Thoracic aorta (tissue), 2 donors: Measurements from ENCODE around the gene CDX1. TPM values are rescaled to one million over a fixed set of nuclear protein-coding genes. Genes with fewer than 3 reads are reported as not detected.

ENCODE experiments used
- ATAC-seq: fragments of 150-250 bp; one replicate; pipeline ENCODE4 v1.8.0; 2017; ENCODE audit warnings: low read depth; ENCODE audit not compliant: insufficient number of reproducible peaks, low FRiP score
- DNase-seq: peaks from one replicate; pipeline ENCODE4 v3.0.0-alpha.2; 2020; ENCODE audit warnings: low spot score
- H3K27ac ChIP-seq, 2 donors: fragments of 200-600 bp; sonication (generic); 1 replicate in 1 of 2; 2 replicates in 1 of 2; pipeline ENCODE4 v1.5.1; 2016; ENCODE audit warnings: mild to moderate bottlenecking in 2 of 2, moderate library complexity in 2 of 2
- H3K27me3 ChIP-seq: fragments of 200-600 bp; sonication (generic); replicated peaks from 2 replicates; pipeline ENCODE4 v1.6.0; 2016; ENCODE audit warnings: mild to moderate bottlenecking; ENCODE audit not compliant: insufficient read depth
- H3K36me3 ChIP-seq: fragments of 200-600 bp; sonication (generic); one replicate; pipeline ENCODE4 v1.5.1; 2016
- H3K4me1 ChIP-seq, 2 donors: fragments of 200-600 bp; sonication (generic); 1 replicate in 1 of 2; 2 replicates in 1 of 2; pipeline versions ENCODE4 v1.5.1 to v1.6.0; 2016; ENCODE audit warnings: low read depth in 2 of 2, mild to moderate bottlenecking in 1 of 2; ENCODE audit not compliant: control insufficient read depth in 1 of 2
- H3K4me3 ChIP-seq: fragments of 200-600 bp; sonication (generic); 2 replicates; pipeline ENCODE4 v1.5.1; 2016; ENCODE audit warnings: mild to moderate bottlenecking
- H3K9me3 ChIP-seq: fragments of 200-600 bp; sonication (generic); 2 replicates; pipeline ENCODE4 v1.5.1; 2016
- CTCF ChIP-seq: fragments of 200-600 bp; sonication (generic); IDR thresholded peaks from one replicate; pipeline ENCODE4 v1.5.1; 2019; ENCODE audit warnings: antibody characterized with exemption
- total RNA-seq, 2 donors: library from RNA; depleted of rRNA; stranded (reverse); fragments of >200 nt; gene quantifications; one replicate each; pipeline versions ENCODE4 v1.1.0 to v1.2.3, GENCODE V29; 2016

Gene CDX1
- total RNA-seq, 2 donors from 2014 or later: not detected

DNA sequence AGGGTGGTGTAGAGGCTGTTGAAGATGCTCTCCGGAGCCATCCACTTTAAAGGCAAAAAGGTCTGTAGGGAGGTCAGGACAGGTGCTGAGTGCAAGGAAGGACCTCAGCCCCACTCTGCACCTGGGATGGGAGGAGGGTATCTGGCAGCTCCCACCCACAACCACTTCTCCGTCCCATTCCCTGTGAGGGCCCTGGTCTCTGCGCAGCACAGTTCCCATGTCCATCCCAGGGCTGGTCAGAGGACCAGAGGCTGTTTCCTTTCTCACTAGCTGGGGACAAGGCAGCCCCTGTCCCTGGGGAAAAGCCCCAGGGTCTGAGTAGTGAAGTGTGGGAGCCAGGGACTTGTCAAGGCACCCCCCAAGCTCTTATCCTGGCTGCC lies 46.5 kb upstream of the CDX1 start:
- Histone ChIP-seq H3K9me3 (no peaks in the 10 kb centered on the region), H3K4me3 (no peak overlapping the region), H3K4me1 (no peaks in the 10 kb centered on the region), H3K27ac (no peak overlapping the region), H3K27me3 (no peaks in the 10 kb centered on the region), H3K36me3 (peaks cover 91% of the 10 kb centered on the region)
- ATAC-seq (no peak), DNase-seq (no peak)
- no peak for TF ChIP-seq CTCF

DNA sequence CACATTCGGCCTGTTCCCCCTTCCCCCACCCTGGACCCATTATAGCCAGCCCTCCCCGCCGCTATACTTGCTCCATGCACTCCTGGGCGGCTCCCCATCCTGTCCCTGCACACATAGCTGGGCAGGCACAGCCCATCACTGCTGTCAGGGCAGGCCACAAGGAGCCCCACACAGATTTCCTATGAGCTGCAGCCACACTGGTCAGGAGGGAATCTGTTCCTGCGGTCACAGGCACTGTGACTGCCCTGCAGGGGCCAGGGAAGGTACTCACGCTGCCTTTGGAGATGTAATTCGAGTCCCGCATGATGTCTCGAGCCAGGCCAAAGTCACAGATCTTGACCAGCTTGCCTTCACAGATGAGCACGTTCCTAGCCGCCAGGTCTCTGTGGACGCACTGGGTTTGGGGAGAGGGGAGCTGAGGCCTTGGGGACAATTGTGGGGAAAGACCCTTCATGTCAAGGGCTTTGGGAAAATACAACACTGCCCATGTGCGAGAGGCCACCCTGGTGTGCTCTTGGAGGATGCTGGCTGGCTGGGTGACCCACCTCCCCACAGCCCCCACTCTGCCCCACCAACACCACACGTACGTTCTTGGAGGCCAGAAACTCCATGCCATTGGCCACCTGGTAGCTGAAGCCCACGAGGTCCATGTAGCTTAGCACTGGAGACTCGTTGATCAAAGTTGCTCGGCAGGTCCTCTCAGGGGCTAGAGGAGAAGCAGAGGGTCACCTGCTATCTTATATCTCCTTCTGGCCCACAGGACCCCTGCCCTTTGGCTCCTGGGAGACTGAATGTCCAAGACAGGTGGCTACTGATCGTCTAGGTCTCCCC lies 45.7 kb upstream of the CDX1 start:
- Histone ChIP-seq H3K27me3 (no peaks in the 10 kb centered on the region), H3K27ac (peak overlapping the region in 1 of 2 donors; percentile 25), H3K4me3 (no peak overlapping the region), H3K4me1 (no peaks in the 10 kb centered on the region), H3K36me3 (peaks cover 92% of the 10 kb centered on the region), H3K9me3 (no peaks in the 10 kb centered on the region)
- ATAC-seq (no peak), DNase-seq (no peak)
- no peak for TF ChIP-seq CTCF

DNA sequence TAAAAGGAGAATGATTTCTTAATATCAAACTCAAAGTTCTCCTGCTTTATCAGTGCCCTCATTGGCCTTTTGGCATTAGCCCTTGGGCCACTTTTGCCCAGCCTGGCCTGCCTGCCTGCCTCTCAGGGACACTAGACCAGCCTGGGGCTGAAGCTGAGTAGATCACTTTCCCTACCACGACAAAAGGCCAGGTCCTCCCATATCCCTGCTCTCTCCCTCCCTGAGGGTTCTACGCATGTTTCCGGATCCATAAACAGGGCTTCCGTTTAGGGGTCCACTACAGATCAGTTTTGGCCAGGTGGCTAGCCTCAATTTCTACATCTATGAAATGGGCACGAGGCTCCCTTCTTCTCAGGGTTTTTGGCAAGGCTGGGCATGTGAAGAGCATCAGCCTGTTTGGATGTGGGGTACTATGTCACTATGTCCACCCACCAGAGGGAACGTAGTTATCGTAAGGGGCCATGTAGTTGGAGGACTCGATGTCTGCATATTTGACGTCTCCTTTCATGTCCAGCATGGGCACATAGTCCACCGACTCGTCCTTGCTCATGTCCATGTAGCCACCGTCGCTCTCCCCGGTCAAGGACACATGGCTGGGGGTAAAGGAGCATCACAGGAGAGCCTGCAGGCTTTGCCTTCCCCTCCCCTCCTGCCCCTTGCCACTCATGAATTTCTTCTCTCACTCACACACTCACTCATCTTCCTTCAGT lies 45.0 kb upstream of the CDX1 start:
- no peak for TF ChIP-seq CTCF
- H3K4me3 ChIP-seq: no peak overlapping the region
- ATAC-seq (no peak), DNase-seq (no peak)
- no peaks in the 10 kb centered on the region for H3K27me3 ChIP-seq
- H3K36me3 ChIP-seq: peaks cover 96% of the 10 kb centered on the region
- H3K27ac ChIP-seq: peak overlapping the region in 1 of 2 donors; percentile 15
- H3K4me1 ChIP-seq: no peaks in the 10 kb centered on the region
- H3K9me3 ChIP-seq: no peaks in the 10 kb centered on the region

DNA sequence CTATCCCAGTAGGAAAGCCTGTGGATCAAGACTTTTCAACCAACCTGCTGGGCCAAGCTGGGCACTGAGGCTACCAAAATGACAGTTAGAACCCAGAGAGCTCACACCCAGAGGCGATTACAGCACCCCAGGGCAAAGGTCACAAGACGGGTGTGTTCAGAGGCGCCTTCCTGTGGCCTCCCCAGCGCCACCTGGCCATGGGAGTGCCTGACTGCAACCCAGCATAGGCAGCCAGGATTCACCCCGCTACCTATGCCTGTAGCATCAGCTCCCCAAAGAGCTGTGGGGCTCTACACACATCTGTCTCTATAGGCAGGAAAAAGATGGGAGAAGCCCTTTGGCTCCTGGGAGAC lies 44.4 kb upstream of the CDX1 start:
- DNase-seq: no peak
- H3K27me3 ChIP-seq: no peaks in the 10 kb centered on the region
- H3K4me3 ChIP-seq: no peak overlapping the region
- no peak for TF ChIP-seq CTCF
- H3K27ac ChIP-seq: no peak overlapping the region
- peaks cover 96% of the 10 kb centered on the region for H3K36me3 ChIP-seq
- no peaks in the 10 kb centered on the region for H3K9me3 ChIP-seq
- no peak for ATAC-seq
- no peaks in the 10 kb centered on the region for H3K4me1 ChIP-seq
